CD4-positive, CD25-positive, alpha-beta regulatory T cell (primary cell): ENCODE measurements around the gene ZBTB26. TPM values are rescaled to one million over a fixed set of nuclear protein-coding genes. Genes with fewer than 3 reads are reported as not detected.
"Not testable (repeated sequence)": the region's sequence is repeated elsewhere in the genome, so short reads cannot be mapped to it uniquely, and the experiment has no call there.

Experiments used
- ATAC-seq, 2 donors: fragments of 150-1000 bp; cut with Tn5 transposase; one replicate each; pipeline ENCODE4 v1.10.0; 2021; ENCODE audit warnings: low read depth in 2 of 2, moderate number of reproducible peaks in 2 of 2, moderate library complexity in 1 of 2
- DNase-seq, 3 donors: peaks; one replicate each; pipeline versions ENCODE4 v3.0.0 to v3.0.0-alpha.2; 2012 to 2022; ENCODE audit warnings: mixed read lengths in 1 of 3
- H3K27ac ChIP-seq: one replicate; pipeline ENCODE4 v1.7.0; 2013; ENCODE audit warnings: mild to moderate bottlenecking, low read length; ENCODE audit not compliant: insufficient read depth, poor library complexity, severe bottlenecking
- H3K27me3 ChIP-seq: one replicate; pipeline ENCODE4 v1.7.0; 2013; ENCODE audit warnings: low read length; ENCODE audit not compliant: control insufficient read depth, insufficient read depth
- H3K36me3 ChIP-seq: one replicate; pipeline ENCODE4 v1.7.0; 2013; ENCODE audit warnings: mild to moderate bottlenecking, low read length, moderate library complexity; ENCODE audit not compliant: control insufficient read depth, insufficient read depth
- H3K4me1 ChIP-seq: 2 replicates; pipeline ENCODE4 v1.7.0; 2013; ENCODE audit warnings: mild to moderate bottlenecking, low read length; ENCODE audit not compliant: insufficient read depth, control insufficient read depth, poor library complexity, severe bottlenecking
- H3K4me3 ChIP-seq: one replicate; pipeline ENCODE4 v1.7.0; 2013; ENCODE audit warnings: low read depth, mild to moderate bottlenecking, low read length, moderate library complexity
- H3K9me3 ChIP-seq, 2 experiments: 1 replicate in 1 of 2; 2 replicates in 1 of 2; pipeline ENCODE4 v1.7.0; 2013; ENCODE audit warnings: low read length in 2 of 2, mild to moderate bottlenecking in 1 of 2, moderate library complexity in 1 of 2; ENCODE audit not compliant: control insufficient read depth in 2 of 2
- H3K27ac Mint-ChIP-seq, 3 donors: one replicate each; pipeline ENCODE4 v1.8.0; 2020 to 2022; ENCODE audit warnings: mild to moderate bottlenecking in 3 of 3, mixed read lengths in 3 of 3, moderate library complexity in 2 of 3
- H3K27me3 Mint-ChIP-seq: one replicate; pipeline ENCODE4 v1.8.0; 2022; ENCODE audit warnings: mild to moderate bottlenecking, mixed read lengths
- H3K36me3 Mint-ChIP-seq: one replicate; pipeline ENCODE4 v1.8.0; 2020; ENCODE audit warnings: mixed read lengths
- H3K4me1 Mint-ChIP-seq, 4 donors: one replicate each; pipeline ENCODE4 v1.8.0; 2020 to 2022; ENCODE audit warnings: mixed read lengths in 4 of 4, mild to moderate bottlenecking in 1 of 4
- H3K4me3 Mint-ChIP-seq, 4 donors: one replicate each; pipeline ENCODE4 v1.8.0; 2020 to 2022; ENCODE audit warnings: mild to moderate bottlenecking in 4 of 4, mixed read lengths in 4 of 4, moderate library complexity in 3 of 4
- H3K9me3 Mint-ChIP-seq, 7 donors: one replicate each; pipeline ENCODE4 v1.8.0; 2020 to 2022; ENCODE audit warnings: mixed read lengths in 7 of 7, mild to moderate bottlenecking in 3 of 7, moderate library complexity in 2 of 7
- polyA plus RNA-seq, 4 donors: library from polyadenylated mRNA; unstranded; fragments of 300-500 nt; fragmentation: Illumina TruSeq; gene quantifications; one replicate each; pipeline ENCODE4 v1.2.3, GENCODE V29; 2021
- total RNA-seq: library from RNA; stranded (reverse); gene quantifications from one replicate; pipeline ENCODE4 v1.2.3, GENCODE V29; 2022

Gene ZBTB26
- total and polyA plus RNA-seq, 5 donors from 2014 or later = 0.70 to 5.9 (median 1.3) TPM

- ATAC-seq = no peak
- DNase-seq = no peak
- no peaks in the 10 kb centered on the region for H3K27me3 Mint-ChIP-seq
- no peaks in the 10 kb centered on the region for H3K27me3 ChIP-seq
- H3K4me3 Mint-ChIP-seq = no peak overlapping the region
- no peaks in the 10 kb centered on the region for H3K9me3 Mint-ChIP-seq
- H3K4me1 Mint-ChIP-seq = peaks cover 5 to 14% (median 7%) of the 10 kb centered on the region in 4 donors
- peaks cover 28% of the 10 kb centered on the region for H3K36me3 Mint-ChIP-seq
- no peak overlapping the region for H3K27ac ChIP-seq
- no peaks in the 10 kb centered on the region for H3K4me1 ChIP-seq
- H3K4me3 ChIP-seq = no peak overlapping the region
- H3K9me3 ChIP-seq = no peaks in the 10 kb centered on the region
- no peak overlapping the region for H3K27ac Mint-ChIP-seq
- peaks cover 20% of the 10 kb centered on the region for H3K36me3 ChIP-seq
Observed at GRCh38 chr9:122918310-122918709, 13.0 kb downstream of the ZBTB26 start.

- no peaks in the 10 kb centered on the region for H3K27me3 ChIP-seq
- H3K27ac Mint-ChIP-seq = peak within 1 kb of the TSS; percentile 91 to 100 (median 98)
- peaks cover 25% of the 10 kb centered on the region for H3K36me3 ChIP-seq
- no peaks in the 10 kb centered on the region for H3K9me3 Mint-ChIP-seq
- peak within 1 kb of the TSS; percentile 91 to 99 (median 98) for H3K4me3 Mint-ChIP-seq
- peak within 1 kb of the TSS; percentile 87 for H3K27ac ChIP-seq
- DNase-seq (peak; percentile 61 to 90 (median 77)), ATAC-seq (peak; percentile 94)
- peak within 1 kb of the TSS; percentile 94 for H3K4me3 ChIP-seq
- H3K27me3 Mint-ChIP-seq = no peaks in the 10 kb centered on the region
- no peaks in the 10 kb centered on the region for H3K9me3 ChIP-seq
- H3K4me1 ChIP-seq = peaks cover 15% of the 10 kb centered on the region
- H3K4me1 Mint-ChIP-seq = peaks cover 26 to 40% (median 33%) of the 10 kb centered on the region in 4 donors
- peaks cover 12% of the 10 kb centered on the region for H3K36me3 Mint-ChIP-seq
Observed at GRCh38 chr9:122912964-122913673, 18.2 kb downstream of the ZBTB26 start, which contains the start of gene ZBTB6. TSS of gene ZBTB6 (minus strand) at chr9:122913323. CDS start at chr9:122912072, 1,251 bp downstream.

- peaks cover 15% of the 10 kb centered on the region for H3K36me3 Mint-ChIP-seq
- Histone ChIP-seq H3K36me3 (peaks cover 25% of the 10 kb centered on the region), H3K4me1 (peaks cover 15% of the 10 kb centered on the region), H3K9me3 (no peaks in the 10 kb centered on the region), H3K27me3 (no peaks in the 10 kb centered on the region), H3K27ac (peak overlapping the region; percentile 87), H3K4me3 (peak overlapping the region; percentile 94)
- peak overlapping the region; percentile 91 to 99 (median 98) for H3K4me3 Mint-ChIP-seq
- H3K27ac Mint-ChIP-seq = peak overlapping the region; percentile 91 to 100 (median 98)
- H3K4me1 Mint-ChIP-seq = peaks cover 25 to 42% (median 33%) of the 10 kb centered on the region in 4 donors
- no peak for ATAC-seq
- no peaks in the 10 kb centered on the region for H3K9me3 Mint-ChIP-seq
- H3K27me3 Mint-ChIP-seq = no peaks in the 10 kb centered on the region
- DNase-seq = no peak
Observed at GRCh38 chr9:122912671-122912963, 18.7 kb downstream of the ZBTB26 start.

- Mint-ChIP-seq H3K4me1 (peaks cover 17 to 42% (median 32%) of the 10 kb centered on the region in 4 donors), H3K27ac (peak overlapping the region in 1 of 3 donors; percentile 98), H3K4me3 (peak overlapping the region in 2 of 4 donors; percentile 39 to 98)
- not testable (repeated sequence) for H3K9me3 Mint-ChIP-seq, H3K36me3 Mint-ChIP-seq, H3K9me3 ChIP-seq, DNase-seq, H3K27me3 ChIP-seq, ATAC-seq, H3K4me3 ChIP-seq, H3K27me3 Mint-ChIP-seq
- Histone ChIP-seq H3K4me1 (peaks cover 43% of the 10 kb centered on the region), H3K36me3 (peaks cover 20% of the 10 kb centered on the region), H3K27ac (peak overlapping the region; percentile 94)
Observed at GRCh38 chr9:122906122-122906521, 25.2 kb downstream of the ZBTB26 start.

- DNase-seq = peak; percentile 96 to 99 (median 97)
- Mint-ChIP-seq H3K4me1 (peaks cover 14 to 44% (median 32%) of the 10 kb centered on the region in 4 donors), H3K36me3 (peaks cover 5% of the 10 kb centered on the region), H3K27ac (peak within 1 kb of the TSS; percentile 96 to 98 (median 98)), H3K9me3 (no peaks in the 10 kb centered on the region), H3K27me3 (peaks cover 4% of the 10 kb centered on the region), H3K4me3 (peak within 1 kb of the TSS; percentile 93 to 99 (median 96))
- Histone ChIP-seq H3K36me3 (peaks cover 11% of the 10 kb centered on the region), H3K4me1 (peaks cover 53% of the 10 kb centered on the region), H3K4me3 (peak within 1 kb of the TSS; percentile 95), H3K9me3 (no peaks in the 10 kb centered on the region), H3K27ac (peak within 1 kb of the TSS; percentile 94), H3K27me3 (no peaks in the 10 kb centered on the region)
- ATAC-seq = peak; percentile 91
Observed at GRCh38 chr9:122904823-122905710, 26.2 kb downstream of the ZBTB26 start, which contains the start of gene RC3H2. TSS of gene RC3H2 (minus strand) at chr9:122905359. CDS start at chr9:122897509, 7,850 bp downstream.

- Mint-ChIP-seq H3K27me3 (peaks cover 4% of the 10 kb centered on the region), H3K4me1 (peaks cover 15 to 47% (median 36%) of the 10 kb centered on the region in 4 donors), H3K9me3 (no peaks in the 10 kb centered on the region), H3K27ac (peak overlapping the region; percentile 91 to 98 (median 92)), H3K36me3 (peaks cover 5% of the 10 kb centered on the region), H3K4me3 (peak overlapping the region; percentile 93 to 99 (median 96))
- Histone ChIP-seq H3K36me3 (peaks cover 6% of the 10 kb centered on the region), H3K27me3 (no peaks in the 10 kb centered on the region), H3K4me3 (peak overlapping the region; percentile 95), H3K27ac (peak overlapping the region; percentile 94), H3K9me3 (no peaks in the 10 kb centered on the region), H3K4me1 (peaks cover 59% of the 10 kb centered on the region)
- no peak for ATAC-seq
- DNase-seq = peak in 2 of 3 donors; percentile 21 to 39
Observed at GRCh38 chr9:122904466-122904822, 26.9 kb downstream of the ZBTB26 start.

- Histone ChIP-seq H3K4me3 (peak overlapping the region; percentile 92), H3K4me1 (peaks cover 80% of the 10 kb centered on the region), H3K36me3 (peaks cover 15% of the 10 kb centered on the region), H3K9me3 (no peaks in the 10 kb centered on the region), H3K27ac (peak overlapping the region; percentile 77), H3K27me3 (no peaks in the 10 kb centered on the region)
- peaks cover 31 to 75% (median 53%) of the 10 kb centered on the region in 4 donors for H3K4me1 Mint-ChIP-seq
- H3K27me3 Mint-ChIP-seq = no peaks in the 10 kb centered on the region
- H3K36me3 Mint-ChIP-seq = peaks cover 7% of the 10 kb centered on the region
- peak in 2 of 3 donors; percentile 30 to 35 for DNase-seq
- H3K9me3 Mint-ChIP-seq = no peaks in the 10 kb centered on the region
- no peak for ATAC-seq
- peak overlapping the region; percentile 52 to 98 (median 80) for H3K4me3 Mint-ChIP-seq
- peak overlapping the region; percentile 52 to 80 (median 73) for H3K27ac Mint-ChIP-seq
Observed at GRCh38 chr9:122900791-122901190, 30.5 kb downstream of the ZBTB26 start.
